HepG2 (cell line): ENCODE measurements around the gene ERLIN1. TPM values are rescaled to one million over a fixed set of nuclear protein-coding genes. Genes with fewer than 3 reads are reported as not detected.

Experiments
- AGO2 ChIP-seq: fragments of 200-400 bp; formaldehyde crosslinking; optimal IDR thresholded peaks from 2 replicates; pipeline ENCODE3; 2017; ENCODE audit warnings: mild to moderate bottlenecking, low read depth, low read length, moderate library complexity
- AHR ChIP-seq: IDR thresholded peaks from 2 replicates; pipeline ENCODE4 v1.6.1; 2018; ENCODE audit warnings: missing genetic modification reagents, missing compliant biosample characterization
- ARID2 ChIP-seq: sonication (generic); formaldehyde crosslinking; IDR thresholded peaks from 2 replicates; pipeline ENCODE4 v1.8.1; 2022; ENCODE audit warnings: mild to moderate bottlenecking, missing genetic modification reagents, borderline replicate concordance
- CHD2 ChIP-seq: IDR thresholded peaks from 2 replicates; pipeline ENCODE4 v1.6.1; 2011; ENCODE audit warnings: low read depth, low read length, improper control_type of control experiment
- FOXA1 ChIP-seq, 2 experiments: fragments of 450-650 bp in 1 of 2; sonication (generic) in 1 of 2; formaldehyde crosslinking in 1 of 2; IDR thresholded peaks; 2 replicates each; pipeline versions ENCODE4 v1.4.0 to v1.6.1; 2016 to 2020; ENCODE audit warnings: missing genetic modification reagents in 1 of 2
- GMEB1 ChIP-seq: sonication (generic); formaldehyde crosslinking; IDR thresholded peaks from 2 replicates; pipeline ENCODE4 v1.5.1; 2020; ENCODE audit warnings: missing genetic modification reagents, mild to moderate bottlenecking, borderline replicate concordance
- GTF3A ChIP-seq: sonication (generic); formaldehyde crosslinking; conservative IDR thresholded peaks from 2 replicates; pipeline ENCODE4 v1.4.0; 2020; ENCODE audit warnings: mild to moderate bottlenecking, missing genetic modification reagents
- HOXA9 ChIP-seq: sonication (generic); formaldehyde crosslinking; IDR thresholded peaks from 2 replicates; pipeline ENCODE4 v1.8.1; 2022; ENCODE audit warnings: missing genetic modification reagents, mild to moderate bottlenecking, moderate library complexity, borderline replicate concordance
- ISL2 ChIP-seq: sonication (generic); formaldehyde crosslinking; IDR thresholded peaks from 2 replicates; pipeline ENCODE4 v1.5.0; 2020; ENCODE audit warnings: missing genetic modification reagents
- KLF13 ChIP-seq: sonication (generic); formaldehyde crosslinking; IDR thresholded peaks from 2 replicates; pipeline ENCODE4 v1.4.0; 2020; ENCODE audit warnings: mild to moderate bottlenecking, missing genetic modification reagents
- MXI1 ChIP-seq: IDR thresholded peaks from 3 replicates; pipeline ENCODE4 v1.6.1; 2012; ENCODE audit warnings: low read depth, low read length, inconsistent platforms, borderline replicate concordance
- NONO ChIP-seq, 2 experiments: fragments of 450-650 bp in 1 of 2; sonication (generic) in 1 of 2; formaldehyde crosslinking in 1 of 2; IDR thresholded peaks in 1 of 2; conservative IDR thresholded peaks in 1 of 2; 2 replicates each; pipeline versions ENCODE4 v1.6.1 to v1.8.0; 2017 to 2022; ENCODE audit warnings: mild to moderate bottlenecking in 1 of 2, missing genetic modification reagents in 1 of 2, moderate library complexity in 1 of 2
- RBAK ChIP-seq: sonication (generic); formaldehyde crosslinking; IDR thresholded peaks from 2 replicates; pipeline ENCODE4 v1.5.1; 2020; ENCODE audit warnings: mild to moderate bottlenecking, missing genetic modification reagents
- RBFOX2 ChIP-seq: fragments of 200-400 bp; formaldehyde crosslinking; IDR thresholded peaks from 2 replicates; pipeline ENCODE4 v1.6.1; 2017; ENCODE audit warnings: low read depth, mild to moderate bottlenecking, low read length
- SAFB2 ChIP-seq: sonication (generic); formaldehyde crosslinking; IDR thresholded peaks from 2 replicates; pipeline ENCODE4 v1.5.1; 2020; ENCODE audit warnings: missing genetic modification reagents, low read depth, mild to moderate bottlenecking, borderline replicate concordance
- ZNF18 ChIP-seq: sonication (generic); formaldehyde crosslinking; IDR thresholded peaks from 2 replicates; pipeline ENCODE4 v1.8.0; 2022; ENCODE audit warnings: mild to moderate bottlenecking, missing genetic modification reagents; ENCODE audit not compliant: insufficient replicate concordance
- ZNF432 ChIP-seq: sonication (generic); formaldehyde crosslinking; IDR thresholded peaks from 2 replicates; pipeline ENCODE4 v1.5.0; 2020; ENCODE audit warnings: missing genetic modification reagents, mild to moderate bottlenecking, borderline replicate concordance
- ZNF75D ChIP-seq: sonication (generic); formaldehyde crosslinking; IDR thresholded peaks from 2 replicates; pipeline ENCODE4 v1.8.1; 2023; ENCODE audit warnings: missing genetic modification reagents, mild to moderate bottlenecking, borderline replicate concordance
- polyA plus RNA-seq, 8 experiments: library from polyadenylated mRNA; depleted of rRNA in 3 of 8; stranded (reverse) in 7 of 8; unstranded in 1 of 8; fragments of >200 nt; fragmentation: Illumina TruSeq in 4 of 8; extraction: Trizol in 4 of 8; gene quantifications; 2 replicates each; pipeline versions ENCODE4 v1.2.1 to v1.2.3, GENCODE V29; 2011 to 2016; ENCODE audit warnings: low read depth in 4 of 8, missing spikeins in 1 of 8, mixed read lengths in 1 of 8; ENCODE audit not compliant: insufficient read depth in 1 of 8
- total RNA-seq, 5 experiments: library from RNA; depleted of rRNA; stranded (reverse); fragments of >200 nt; fragmentation: Illumina TruSeq; extraction: Trizol; gene quantifications; 2 replicates each; pipeline ENCODE4 v1.2.3, GENCODE V29; 2016; ENCODE audit warnings: low read depth in 1 of 5
- TF ChIP-seq, protein P1 (sequence below): sonication (generic); formaldehyde crosslinking; IDR thresholded peaks from 2 replicates; pipeline ENCODE4 v1.4.0; 2020; ENCODE audit warnings: missing genetic modification reagents
- TF ChIP-seq, protein P2 (sequence below): sonication (generic); formaldehyde crosslinking; IDR thresholded peaks from 2 replicates; pipeline ENCODE4 v1.5.0; 2020; ENCODE audit warnings: mild to moderate bottlenecking, missing genetic modification reagents

Gene ERLIN1
- total and polyA plus RNA-seq, 2 of the 13 experiments (the other 11 are each of a cell fraction or from before 2014, with no cell fraction given) = 56.8 to 69.3 TPM

DNA sequence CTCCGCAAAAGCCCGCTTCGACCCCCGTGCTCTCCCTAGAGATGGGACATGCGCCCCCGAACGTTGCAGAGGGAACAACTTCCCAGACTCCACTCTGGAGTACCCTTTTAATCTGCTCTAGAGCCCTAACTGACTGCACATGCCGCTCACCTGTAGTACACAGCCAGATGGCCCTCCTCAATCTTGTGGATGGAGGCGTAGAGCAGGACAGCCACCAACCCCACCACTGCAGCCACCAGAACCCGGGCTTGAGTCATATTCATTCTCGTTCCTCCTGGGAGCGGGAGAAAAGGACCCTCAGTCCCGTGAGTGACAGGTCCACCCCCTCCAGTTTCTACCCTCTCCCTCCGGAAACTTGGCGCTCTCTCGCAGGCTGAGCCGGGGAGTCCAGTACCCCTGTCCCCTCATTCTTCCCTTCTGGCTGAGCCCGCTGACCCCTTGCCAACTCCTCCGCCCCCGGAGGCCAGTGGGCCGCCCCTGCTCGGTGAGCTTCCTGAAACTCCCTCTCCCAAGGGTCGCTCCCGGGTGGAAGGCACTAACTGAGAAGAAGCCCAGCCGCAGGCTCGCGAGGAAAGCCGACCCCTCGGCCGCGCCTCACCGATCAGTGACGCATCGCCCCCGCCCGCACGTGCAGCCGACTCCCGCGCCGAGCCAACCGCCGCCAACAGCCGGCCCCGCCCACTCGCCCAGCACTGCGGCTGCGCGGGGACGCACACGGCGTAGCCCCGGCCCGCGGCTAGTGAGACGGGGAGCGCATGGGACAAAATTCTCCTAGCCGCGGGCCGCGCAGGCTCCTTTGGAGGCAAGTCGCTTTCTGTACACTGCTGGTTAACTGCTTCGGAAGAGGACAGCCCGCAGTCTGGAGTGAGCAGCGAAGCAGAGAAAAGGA, at the start of gene ERLIN1 (continued):
- TF ChIP-seq, protein P1, sequence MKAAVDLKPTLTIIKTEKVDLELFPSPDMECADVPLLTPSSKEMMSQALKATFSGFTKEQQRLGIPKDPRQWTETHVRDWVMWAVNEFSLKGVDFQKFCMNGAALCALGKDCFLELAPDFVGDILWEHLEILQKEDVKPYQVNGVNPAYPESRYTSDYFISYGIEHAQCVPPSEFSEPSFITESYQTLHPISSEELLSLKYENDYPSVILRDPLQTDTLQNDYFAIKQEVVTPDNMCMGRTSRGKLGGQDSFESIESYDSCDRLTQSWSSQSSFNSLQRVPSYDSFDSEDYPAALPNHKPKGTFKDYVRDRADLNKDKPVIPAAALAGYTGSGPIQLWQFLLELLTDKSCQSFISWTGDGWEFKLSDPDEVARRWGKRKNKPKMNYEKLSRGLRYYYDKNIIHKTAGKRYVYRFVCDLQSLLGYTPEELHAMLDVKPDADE (CRISPR knock-in tag) = peak; percentile 84; the same call in 1 of the 2 replicates
- TF ChIP-seq RBFOX2 = peak; percentile 93
- TF ChIP-seq ZNF432 (CRISPR knock-in tag) = no peak; the same call in 1 of the 2 replicates
- TF ChIP-seq AHR (CRISPR knock-in tag) = 0 out of 2 replicates have a peak, but pooled peaks have one; percentile 46
- peak; percentile 98 for TF ChIP-seq GMEB1
- TF ChIP-seq, protein P2, sequence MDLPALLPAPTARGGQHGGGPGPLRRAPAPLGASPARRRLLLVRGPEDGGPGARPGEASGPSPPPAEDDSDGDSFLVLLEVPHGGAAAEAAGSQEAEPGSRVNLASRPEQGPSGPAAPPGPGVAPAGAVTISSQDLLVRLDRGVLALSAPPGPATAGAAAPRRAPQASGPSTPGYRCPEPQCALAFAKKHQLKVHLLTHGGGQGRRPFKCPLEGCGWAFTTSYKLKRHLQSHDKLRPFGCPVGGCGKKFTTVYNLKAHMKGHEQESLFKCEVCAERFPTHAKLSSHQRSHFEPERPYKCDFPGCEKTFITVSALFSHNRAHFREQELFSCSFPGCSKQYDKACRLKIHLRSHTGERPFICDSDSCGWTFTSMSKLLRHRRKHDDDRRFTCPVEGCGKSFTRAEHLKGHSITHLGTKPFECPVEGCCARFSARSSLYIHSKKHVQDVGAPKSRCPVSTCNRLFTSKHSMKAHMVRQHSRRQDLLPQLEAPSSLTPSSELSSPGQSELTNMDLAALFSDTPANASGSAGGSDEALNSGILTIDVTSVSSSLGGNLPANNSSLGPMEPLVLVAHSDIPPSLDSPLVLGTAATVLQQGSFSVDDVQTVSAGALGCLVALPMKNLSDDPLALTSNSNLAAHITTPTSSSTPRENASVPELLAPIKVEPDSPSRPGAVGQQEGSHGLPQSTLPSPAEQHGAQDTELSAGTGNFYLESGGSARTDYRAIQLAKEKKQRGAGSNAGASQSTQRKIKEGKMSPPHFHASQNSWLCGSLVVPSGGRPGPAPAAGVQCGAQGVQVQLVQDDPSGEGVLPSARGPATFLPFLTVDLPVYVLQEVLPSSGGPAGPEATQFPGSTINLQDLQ (CRISPR knock-in tag) = peak; percentile 91
- no peak; the same call in 1 of the 2 replicates for TF ChIP-seq ZNF75D (CRISPR knock-in tag)
- peak; percentile 63; the same call in 1 of the 2 replicates for TF ChIP-seq CHD2
- no peak for TF ChIP-seq KLF13 (CRISPR knock-in tag)
- peak; percentile 96 for TF ChIP-seq HOXA9 (CRISPR knock-in tag)
- TF ChIP-seq ISL2 (CRISPR knock-in tag) = no peak
- peak; percentile 87; the same call in 1 of the 2 replicates for TF ChIP-seq GTF3A (CRISPR knock-in tag)
- TF ChIP-seq SAFB2 (CRISPR knock-in tag) = peak; percentile 80; the same call in 1 of the 2 replicates
- no peak for TF ChIP-seq FOXA1 (IDR thresholded peaks at IDR 0.05)
- peak; percentile 54; the same call in 1 of the 2 replicates for TF ChIP-seq FOXA1 (CRISPR knock-in tag; IDR thresholded peaks at IDR 0.05)
- TF ChIP-seq AGO2 = peak; percentile 61
- peak; percentile 97; the same call in 2 of the 3 replicates for TF ChIP-seq MXI1
- no peak for TF ChIP-seq ARID2 (CRISPR knock-in tag)
- TF ChIP-seq RBAK (CRISPR knock-in tag) = no peak
- TF ChIP-seq NONO (IDR thresholded peaks at IDR 0.05) = no peak
- peak; percentile 99 for TF ChIP-seq NONO (CRISPR knock-in tag; conservative IDR thresholded peaks at IDR 0.05)
- TF ChIP-seq ZNF18 (CRISPR knock-in tag) = no peak
